Ovary (tissue), 3 donors: ENCODE measurements around the gene CLIC4.

ENCODE experiments used
- CTCF ChIP-seq, 3 donors: fragments of 450-650 bp in 2 of 3; fragments of 200-600 bp in 1 of 3; IDR thresholded peaks; one replicate each; pipeline versions ENCODE4 v1.5.1 to v1.8.0; 2016 to 2022; ENCODE audit warnings: antibody characterized with exemption in 3 of 3, mild to moderate bottlenecking in 1 of 3
- EP300 ChIP-seq: sonication (generic); formaldehyde crosslinking; IDR thresholded peaks from one replicate; pipeline ENCODE4 v1.6.1; 2017; ENCODE audit warnings: antibody characterized with exemption
- POLR2A ChIP-seq: fragments of 450-650 bp; IDR thresholded peaks from one replicate; pipeline ENCODE4 v1.6.1; 2017; ENCODE audit warnings: antibody characterized with exemption, mild to moderate bottlenecking, moderate library complexity
- donor health status: DM: no; HTN: no; CAD: no.

DNA sequence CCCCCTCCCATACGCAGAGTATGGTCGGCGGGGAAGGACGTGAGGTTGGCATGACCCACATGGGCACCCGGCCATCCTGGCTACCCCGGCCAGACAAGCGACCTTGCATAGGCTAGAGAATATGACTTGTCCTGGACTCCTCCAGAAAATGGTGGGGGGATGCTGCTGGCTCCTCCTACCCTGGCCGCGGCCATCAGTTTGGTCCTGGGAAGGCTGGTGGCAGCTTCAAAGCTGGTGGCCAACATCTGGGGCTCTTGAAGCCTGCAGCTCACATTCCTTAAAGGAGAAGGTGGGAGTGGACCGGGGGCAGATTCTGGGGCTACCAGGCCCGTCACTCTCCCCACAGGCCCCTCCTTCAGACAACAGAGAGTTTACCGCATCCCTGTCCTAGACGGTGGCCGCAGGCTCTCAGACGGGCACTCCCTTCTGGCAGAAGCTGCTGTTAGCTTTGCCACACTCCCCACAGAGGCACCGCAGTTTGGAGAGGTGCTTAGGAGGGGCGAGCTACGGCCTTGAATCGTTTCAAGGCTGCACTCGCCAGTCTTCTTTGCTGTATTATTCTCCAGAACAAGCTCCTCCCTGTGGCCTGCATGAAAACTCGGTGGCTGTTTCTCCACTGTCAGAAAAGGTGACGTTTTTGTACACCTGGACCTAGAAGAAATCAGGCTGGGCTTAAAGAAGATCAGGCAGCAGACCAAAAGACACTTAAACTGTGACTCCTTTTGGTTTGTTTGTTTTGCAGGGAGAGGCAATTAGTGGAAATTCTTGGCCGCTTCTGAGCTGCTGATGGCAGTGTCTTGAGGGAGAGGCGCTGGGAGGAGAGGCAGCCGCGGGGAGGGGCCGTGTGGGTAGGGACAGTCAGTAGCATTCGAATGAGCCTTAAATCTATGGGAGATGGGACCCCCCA lies 116.8 kb downstream of the CLIC4 start:
- no peak for TF ChIP-seq CTCF (IDR thresholded peaks at IDR 0.05)
- TF ChIP-seq EP300, result no peak
- TF ChIP-seq POLR2A, result no peak
